Psoas muscle (tissue), 8 donors: ENCODE data around the gene EFCAB11. TPM values are rescaled to one million over a fixed set of nuclear protein-coding genes. Genes with fewer than 3 reads are reported as not detected.

Source experiments
- ATAC-seq, 4 donors: fragments of 200-7000 bp; cut with Tn5 transposase; one replicate each; pipeline ENCODE4 v1.9.1; 2020; ENCODE audit warnings: moderate library complexity in 3 of 4, mild to moderate bottlenecking in 2 of 4
- DNase-seq, 2 donors: peaks; one replicate each; pipeline ENCODE4 v3.0.0-alpha.2; 2020
- H3K27ac ChIP-seq: fragments of 200-600 bp; one replicate; pipeline ENCODE4 v1.8.0; 2022
- H3K27me3 ChIP-seq, 3 donors: fragments of 200-600 bp in 1 of 3; one replicate each; pipeline versions ENCODE4 v1.6.1 to v1.8.0; 2013 to 2022; ENCODE audit warnings: low read length in 2 of 3, mild to moderate bottlenecking in 2 of 3, moderate library complexity in 1 of 3; ENCODE audit not compliant: insufficient read depth in 3 of 3
- H3K36me3 ChIP-seq, 2 donors: fragments of 200-600 bp in 1 of 2; one replicate each; pipeline versions ENCODE4 v1.6.1 to v1.8.0; 2013 to 2022; ENCODE audit warnings: low read depth in 1 of 2, mild to moderate bottlenecking in 1 of 2, moderate library complexity in 1 of 2; ENCODE audit not compliant: insufficient read depth in 1 of 2
- H3K4me1 ChIP-seq: fragments of 200-600 bp; one replicate; pipeline ENCODE4 v1.8.0; 2022
- H3K4me3 ChIP-seq: fragments of 200-600 bp; one replicate; pipeline ENCODE4 v1.8.0; 2022; ENCODE audit warnings: mild to moderate bottlenecking
- H3K9me3 ChIP-seq: fragments of 200-600 bp; one replicate; pipeline ENCODE4 v1.8.0; 2022
- WGBS, 3 donors: extraction: QIAGEN DNeasy Blood & Tissue Kit; methylation state at CpG; one replicate each; pipeline versions ENCODE4 v1.1.6 to v1.1.7; 2013; 5-methylcytosine and 5-hydroxymethylcytosine counted together
- intact Hi-C, 2 donors: fragments of 100-400 bp; cut with DNase I; formaldehyde crosslinking; loops; one replicate each; pipeline versions ENCODE4 v1.11.0 to v1.14.2; 2022
- polyA plus RNA-seq, 3 donors: library from polyadenylated mRNA; stranded (reverse); fragments of 200-250 nt; gene quantifications; one replicate each; pipeline ENCODE4 v1.2.3, GENCODE V29; 2013
- total RNA-seq, 4 donors: library from RNA; stranded (reverse); fragmentation: NEBNext Ultra II Directional in 2 of 4; extraction: Animal tissue kit (Norgen Biotek cat#: 25700) in 2 of 4; gene quantifications; one replicate each; pipeline versions ENCODE4 v1.2.1 to v1.2.4, GENCODE V29; 2021 to 2023
- TF ChIP-seq, protein P1 (sequence below): fragments of 200-600 bp; IDR thresholded peaks from one replicate; pipeline ENCODE4 v1.8.0; 2022; ENCODE audit warnings: antibody characterized with exemption
- donor health status: healthy with polysubstance abuse.
- donor health status: DM: no; HTN: no; CAD: no; lungs with moderate emphysema.
- donor health status: Bipolar disorder and iron deficiency.
- donor health status: healthy.
- donor health status: DM: yes; HTN: yes; CAD: no.
- donor health status: DM: no; HTN: no; CAD: no.
- donor health status: DM: no; HTN: no; CAD: no.
- donor health status: DM: yes; HTN: yes; CAD: no.

Gene EFCAB11
- total and polyA plus RNA-seq, 7 donors: 0.59 to 5.3 (median 2.4) TPM

GRCh38 chr14:89798212-89798773 lies 156.2 kb downstream of the EFCAB11 start:
- Histone ChIP-seq H3K4me3 (no peak overlapping the region), H3K36me3 (no peaks in the 10 kb centered on the region), H3K27ac (no peak overlapping the region), H3K4me1 (peaks cover 9% of the 10 kb centered on the region), H3K9me3 (no peaks in the 10 kb centered on the region), H3K27me3 (no peaks in the 10 kb centered on the region)
- DNase-seq: no peak
- TF ChIP-seq, protein P1, sequence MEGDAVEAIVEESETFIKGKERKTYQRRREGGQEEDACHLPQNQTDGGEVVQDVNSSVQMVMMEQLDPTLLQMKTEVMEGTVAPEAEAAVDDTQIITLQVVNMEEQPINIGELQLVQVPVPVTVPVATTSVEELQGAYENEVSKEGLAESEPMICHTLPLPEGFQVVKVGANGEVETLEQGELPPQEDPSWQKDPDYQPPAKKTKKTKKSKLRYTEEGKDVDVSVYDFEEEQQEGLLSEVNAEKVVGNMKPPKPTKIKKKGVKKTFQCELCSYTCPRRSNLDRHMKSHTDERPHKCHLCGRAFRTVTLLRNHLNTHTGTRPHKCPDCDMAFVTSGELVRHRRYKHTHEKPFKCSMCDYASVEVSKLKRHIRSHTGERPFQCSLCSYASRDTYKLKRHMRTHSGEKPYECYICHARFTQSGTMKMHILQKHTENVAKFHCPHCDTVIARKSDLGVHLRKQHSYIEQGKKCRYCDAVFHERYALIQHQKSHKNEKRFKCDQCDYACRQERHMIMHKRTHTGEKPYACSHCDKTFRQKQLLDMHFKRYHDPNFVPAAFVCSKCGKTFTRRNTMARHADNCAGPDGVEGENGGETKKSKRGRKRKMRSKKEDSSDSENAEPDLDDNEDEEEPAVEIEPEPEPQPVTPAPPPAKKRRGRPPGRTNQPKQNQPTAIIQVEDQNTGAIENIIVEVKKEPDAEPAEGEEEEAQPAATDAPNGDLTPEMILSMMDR: no peak
- intact Hi-C loops: no loop called here
- ATAC-seq: no peak
- WGBS, 3 donors: 70 to 77% (median 76%) methylated on average over 4 of the region's 4 CpGs

- H3K36me3 ChIP-seq: no peaks in the 10 kb centered on the region
- DNase-seq: no peak
- intact Hi-C loops: no loop called here
- H3K27ac ChIP-seq: no peak overlapping the region
- no peak for ATAC-seq
- H3K4me3 ChIP-seq: no peak overlapping the region
- no peaks in the 10 kb centered on the region for H3K9me3 ChIP-seq
- TF ChIP-seq, protein P1: no peak
- H3K27me3 ChIP-seq: no peaks in the 10 kb centered on the region
- peaks cover 11% of the 10 kb centered on the region for H3K4me1 ChIP-seq
- WGBS, 3 donors: 72 to 75% (median 74%) methylated on average over 5 of the region's 5 CpGs
Observed at GRCh38 chr14:89797148-89797547, 157.4 kb downstream of the EFCAB11 start.

GRCh38 chr14:89794096-89794495 lies 160.4 kb downstream of the EFCAB11 start:
- WGBS, 3 donors: 63 to 82% (median 69%) methylated on average over 3 of the region's 3 CpGs
- DNase-seq (peak; percentile 77 to 86), ATAC-seq (peak in 1 of 4 donors; percentile 21)
- TF ChIP-seq, protein P1: no peak
- H3K27ac ChIP-seq: peak overlapping the region; percentile 83
- peaks cover 11% of the 10 kb centered on the region for H3K4me1 ChIP-seq
- H3K36me3 ChIP-seq: no peaks in the 10 kb centered on the region
- no peaks in the 10 kb centered on the region for H3K27me3 ChIP-seq
- no peaks in the 10 kb centered on the region for H3K9me3 ChIP-seq
- no peak overlapping the region for H3K4me3 ChIP-seq
- intact Hi-C loops: no loop called here

DNA sequence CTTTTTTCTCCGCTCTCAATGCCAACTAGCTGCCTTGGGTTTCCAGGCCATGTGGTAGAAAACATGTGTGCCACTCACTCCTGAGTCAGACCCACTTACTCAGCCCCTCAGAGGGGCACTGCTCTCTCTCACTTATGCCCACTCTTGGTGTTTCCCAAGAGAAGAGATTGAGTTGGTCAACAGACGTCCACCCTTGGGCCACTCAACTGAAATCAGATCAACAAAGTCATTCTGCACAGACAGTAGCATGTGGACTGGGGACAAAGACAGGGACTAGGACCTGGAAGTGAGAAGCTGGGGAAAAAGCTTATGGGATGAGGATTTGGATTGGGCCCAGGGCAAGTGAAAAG lies 161.2 kb downstream of the EFCAB11 start:
- peak overlapping the region; percentile 83 for H3K27ac ChIP-seq
- H3K27me3 ChIP-seq: no peaks in the 10 kb centered on the region
- intact Hi-C loops: no loop called here
- no peaks in the 10 kb centered on the region for H3K36me3 ChIP-seq
- ATAC-seq: peak in 2 of 4 donors; percentile 31 to 62
- DNase-seq: no peak
- H3K4me1 ChIP-seq: peaks cover 11% of the 10 kb centered on the region
- peak overlapping the region; percentile 48 for H3K4me3 ChIP-seq
- H3K9me3 ChIP-seq: no peaks in the 10 kb centered on the region
- 31 to 44% (median 32%) methylated on average over 2 of the region's 2 CpGs for WGBS, 3 donors
- TF ChIP-seq, protein P1: no peak
